HG03064 (cell line): ENCODE results near the gene WWC1.
"Not testable (repeated sequence)": the region's sequence is repeated elsewhere in the genome, so short reads cannot be mapped to it uniquely, and the experiment has no call there.

ENCODE experiments used
- ATAC-seq: cut with Tn5 transposase; IDR thresholded peaks from one replicate; pipeline ENCODE4 v1.9.1; 2021; ENCODE audit warnings: low read depth; ENCODE audit not compliant: unreplicated experiment

Gene WWC1

DNA sequence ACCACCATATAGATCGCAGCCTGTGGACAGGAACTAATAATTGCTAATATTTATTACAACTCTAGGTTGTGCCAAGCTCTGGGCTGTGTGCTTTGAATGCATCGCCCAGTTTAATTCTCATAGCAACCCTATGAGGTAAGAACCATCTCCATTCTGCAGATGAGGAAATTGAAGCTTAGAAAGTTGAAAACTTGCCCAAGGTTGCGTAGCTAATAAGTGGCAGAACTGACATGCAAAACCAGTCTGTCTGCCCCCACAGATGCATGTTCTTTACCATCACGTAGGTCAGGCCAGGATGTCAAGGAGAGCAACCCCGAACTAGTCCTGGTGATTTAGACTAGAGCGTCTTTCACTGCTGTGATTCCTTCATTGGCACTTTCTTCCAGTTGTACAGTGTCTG, 15.6 kb downstream of the WWC1 start:
- no peak for ATAC-seq

DNA sequence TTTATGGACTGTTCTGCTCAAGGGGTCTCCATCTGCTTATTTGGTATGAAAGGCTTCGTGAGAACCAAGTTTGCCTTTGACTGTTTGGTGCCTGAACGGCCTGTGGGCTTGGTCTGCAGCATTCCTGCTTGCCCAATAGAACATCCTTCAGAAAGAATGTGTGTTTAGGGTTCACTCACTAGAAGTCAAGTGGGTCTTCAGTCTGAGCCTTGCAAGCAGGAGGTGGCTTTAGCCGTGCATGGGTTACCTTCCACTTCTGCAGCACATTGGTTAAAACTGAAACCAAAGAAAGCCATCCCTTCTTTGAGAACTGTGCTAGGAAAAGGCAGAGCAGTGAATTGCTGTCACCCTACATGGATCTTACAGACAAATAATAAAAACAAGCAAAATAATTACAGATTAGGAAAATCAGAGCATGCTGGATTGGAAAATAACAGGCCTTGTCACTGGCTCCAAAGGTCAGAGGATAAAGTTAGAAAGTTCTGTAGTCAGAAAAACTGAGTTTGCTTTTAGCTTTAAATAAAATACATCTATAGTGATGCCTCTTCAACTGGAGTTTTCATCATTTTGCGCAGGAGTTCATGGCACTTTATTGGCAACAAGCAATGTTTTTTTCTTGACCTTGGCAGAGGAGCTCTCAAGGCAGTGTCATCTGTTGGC, 16.6 kb downstream of the WWC1 start:
- ATAC-seq = no peak

DNA sequence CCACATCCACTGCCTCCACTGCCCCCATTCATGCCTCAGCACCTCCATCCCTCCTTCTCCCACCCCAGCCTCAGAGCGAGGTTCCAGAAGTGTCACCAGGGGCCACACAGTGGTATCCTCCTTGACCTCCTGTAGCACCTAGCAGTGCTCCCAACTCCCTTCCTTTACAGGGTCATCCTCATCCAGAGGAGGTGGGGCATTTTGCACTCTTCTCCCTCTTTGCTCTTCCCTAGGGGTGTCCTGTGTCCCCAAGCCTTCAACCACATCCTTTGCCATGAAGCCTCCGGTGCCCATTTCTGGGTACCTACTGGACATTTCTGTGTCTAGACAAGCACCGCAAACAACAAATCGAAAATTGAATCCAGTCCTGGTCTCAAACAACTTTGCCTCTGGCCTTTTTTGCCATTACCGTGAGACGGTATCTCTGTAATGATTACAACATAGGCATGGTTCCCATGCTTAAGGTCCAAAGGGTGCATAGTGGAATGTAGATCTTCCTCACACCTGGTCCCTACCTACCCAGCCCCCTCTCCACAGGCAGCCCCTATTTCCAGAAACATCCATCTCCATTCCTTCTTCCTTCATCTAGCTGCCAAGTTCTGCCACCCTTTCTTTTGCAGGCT, 17.6 kb downstream of the WWC1 start:
- ATAC-seq = no peak

DNA sequence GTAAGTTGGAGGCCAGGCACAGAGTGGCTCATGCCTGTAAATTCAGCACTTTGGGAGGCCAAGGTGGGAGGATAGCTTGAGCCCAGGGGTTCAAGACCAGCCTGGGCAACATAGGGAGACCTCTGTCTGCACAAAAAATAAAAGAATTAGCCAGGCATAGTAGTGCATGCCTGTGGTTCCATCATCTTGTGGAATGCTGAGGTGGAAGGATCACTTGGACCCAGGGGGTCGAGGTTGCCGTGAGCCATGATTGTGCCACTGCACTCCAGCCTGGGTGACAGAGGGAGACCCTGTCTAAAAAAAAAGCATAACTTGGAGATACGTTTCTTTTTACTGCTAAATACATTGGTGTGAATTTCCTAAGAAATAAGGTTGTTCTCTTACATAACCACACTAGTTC, 19.1 kb downstream of the WWC1 start:
- ATAC-seq = not testable (repeated sequence)

DNA sequence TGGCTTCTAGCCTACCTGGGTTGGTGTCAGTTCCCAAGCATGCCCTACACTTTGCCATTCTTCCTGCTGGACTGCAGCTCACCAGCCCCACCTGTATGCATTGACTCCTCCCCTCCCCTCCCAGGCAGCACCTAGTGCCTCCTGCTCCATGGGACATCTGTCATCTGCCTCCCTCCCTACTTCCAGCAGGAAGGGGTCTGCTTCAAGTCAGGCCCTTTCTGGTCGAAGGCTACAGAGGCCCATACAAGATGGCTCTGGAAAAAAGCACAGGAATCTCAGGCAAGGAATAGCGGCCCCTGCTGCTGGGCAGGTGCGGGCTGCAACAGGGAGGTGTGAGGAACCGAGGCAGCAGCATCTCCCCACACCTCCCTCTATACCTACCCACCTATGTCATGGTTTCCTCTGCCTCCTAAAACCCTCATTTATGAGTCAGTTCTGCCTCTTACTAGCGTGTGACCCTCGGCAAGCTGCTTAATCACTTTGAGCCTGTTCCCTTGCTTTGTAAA, 19.7 kb downstream of the WWC1 start:
- no peak for ATAC-seq

DNA sequence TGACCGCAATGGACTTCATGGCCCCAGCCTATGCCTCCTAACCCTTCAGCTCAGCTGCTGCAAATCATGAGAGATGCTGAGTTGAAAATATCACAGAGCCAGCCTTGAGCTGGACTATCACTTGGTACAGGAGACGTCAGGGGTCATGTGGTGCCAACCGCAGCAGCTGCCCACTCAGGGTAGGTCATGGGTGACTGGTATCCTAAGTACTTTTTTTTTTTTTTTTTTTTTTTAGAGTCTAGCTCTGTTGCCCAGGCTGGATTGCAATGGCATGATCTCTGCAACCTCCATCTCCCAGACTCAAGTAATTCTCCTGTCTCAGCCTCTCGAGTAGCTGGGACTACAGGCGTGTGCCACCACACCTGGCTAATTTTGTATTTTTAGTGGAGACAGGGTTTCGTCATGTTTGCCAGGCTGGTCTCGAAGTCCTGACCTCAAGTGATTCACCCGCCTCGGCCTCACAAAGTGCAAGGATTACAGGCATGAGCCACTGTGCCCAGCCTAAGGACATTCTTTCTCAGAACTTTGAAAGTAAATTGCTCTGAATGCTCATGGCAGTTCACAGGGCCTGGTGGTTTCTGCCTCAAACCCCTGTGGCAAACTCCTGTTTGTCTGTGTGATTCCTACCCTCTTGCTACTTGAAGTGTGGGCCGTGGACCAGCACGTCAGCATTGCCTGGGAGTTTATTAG, 21.3 kb downstream of the WWC1 start:
- no peak for ATAC-seq

DNA sequence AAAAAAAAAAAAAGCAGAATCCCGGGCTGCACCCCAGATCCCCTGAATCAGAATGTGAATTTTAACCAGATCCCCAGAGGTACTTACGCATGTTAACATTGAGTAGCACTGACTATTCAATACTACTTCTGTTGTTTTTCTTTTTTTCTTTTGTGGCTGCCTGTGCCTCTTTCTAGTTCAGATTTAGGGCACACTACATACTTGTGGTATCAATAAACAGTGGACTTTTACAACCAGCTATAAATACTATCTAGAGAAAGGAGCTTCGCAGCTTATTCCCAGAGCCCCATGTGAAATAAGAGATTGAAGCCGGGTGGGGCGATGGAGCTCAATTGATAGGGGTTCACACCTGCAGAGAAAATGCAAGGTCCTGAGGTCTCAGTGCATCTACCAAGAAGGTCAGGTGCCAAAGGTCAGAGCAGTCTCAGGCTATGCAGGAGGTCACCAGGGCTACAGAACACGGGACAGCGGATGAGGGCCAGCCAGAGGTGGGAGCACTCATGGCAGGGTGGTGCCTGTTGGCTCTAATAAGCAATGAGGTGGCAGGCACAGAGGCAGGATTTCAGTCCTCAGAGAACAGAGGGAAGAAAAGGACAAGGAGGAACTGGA, 22.3 kb downstream of the WWC1 start:
- ATAC-seq = no peak

DNA sequence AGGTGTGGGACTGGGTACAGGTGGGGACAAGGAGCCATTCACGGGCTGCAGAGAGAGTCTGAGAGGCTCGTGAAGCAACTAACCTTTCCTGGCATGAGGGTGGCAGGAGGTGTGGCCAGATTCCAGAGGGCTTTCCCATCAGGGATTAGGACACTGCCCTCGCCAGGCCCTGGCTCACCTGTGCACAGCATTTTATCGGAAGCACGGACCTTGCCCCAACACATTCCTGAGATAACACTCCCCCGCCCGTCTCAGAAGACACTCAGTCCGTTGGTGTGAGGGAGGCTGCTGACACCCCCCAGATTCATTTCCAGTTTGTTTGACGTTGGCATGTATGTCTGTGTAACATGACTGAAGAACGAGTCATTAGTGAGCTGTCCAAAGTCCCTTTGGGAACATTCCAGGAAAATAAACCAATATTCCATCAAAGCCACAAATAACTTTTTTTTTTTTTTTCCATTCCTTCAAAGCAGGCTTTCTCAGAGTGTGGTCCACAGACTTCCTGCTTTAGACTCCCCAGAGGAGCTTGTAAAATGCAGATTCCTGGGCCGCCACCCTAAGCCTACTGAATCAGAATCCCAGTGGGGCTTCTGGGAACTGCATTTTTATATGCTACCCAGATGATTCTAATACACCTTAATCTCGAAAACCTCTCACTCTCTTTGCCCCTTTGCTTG, 23.4 kb downstream of the WWC1 start:
- no peak for ATAC-seq

DNA sequence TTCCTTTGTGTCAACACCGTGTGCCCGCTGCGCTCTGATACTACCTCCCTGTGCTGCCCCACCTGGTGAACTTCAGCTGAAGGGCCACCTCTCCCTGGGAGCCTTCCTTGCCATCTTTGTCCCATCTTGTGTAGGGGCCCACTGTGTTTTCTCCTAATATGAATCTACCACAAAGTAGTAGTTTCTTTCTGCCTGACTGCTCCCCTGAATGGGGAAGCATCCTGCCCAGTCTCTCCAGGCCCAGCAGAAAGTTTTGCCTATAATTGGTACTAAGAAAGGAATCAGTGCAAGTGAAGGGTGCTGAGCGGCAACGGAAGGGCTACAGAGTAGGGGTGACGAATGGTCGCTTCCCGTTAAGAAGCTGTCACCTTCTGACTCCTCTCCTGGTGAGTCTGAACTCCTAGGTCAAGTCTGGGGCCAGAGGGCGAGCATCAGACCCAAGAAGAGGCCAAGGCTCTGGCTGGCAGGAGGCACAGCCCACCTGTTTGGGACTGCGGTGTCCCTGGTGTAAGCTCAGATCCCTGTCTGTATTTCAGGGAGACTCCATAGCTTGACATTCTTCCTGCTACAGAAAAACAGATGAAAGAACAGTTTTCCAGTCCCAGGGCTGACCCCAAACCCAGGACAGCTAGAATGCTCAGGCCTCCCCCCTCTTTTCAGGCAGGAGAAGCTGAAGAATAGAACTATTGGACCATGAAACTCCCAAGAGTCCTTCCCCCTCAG, 24.1 kb downstream of the WWC1 start:
- no peak for ATAC-seq

DNA sequence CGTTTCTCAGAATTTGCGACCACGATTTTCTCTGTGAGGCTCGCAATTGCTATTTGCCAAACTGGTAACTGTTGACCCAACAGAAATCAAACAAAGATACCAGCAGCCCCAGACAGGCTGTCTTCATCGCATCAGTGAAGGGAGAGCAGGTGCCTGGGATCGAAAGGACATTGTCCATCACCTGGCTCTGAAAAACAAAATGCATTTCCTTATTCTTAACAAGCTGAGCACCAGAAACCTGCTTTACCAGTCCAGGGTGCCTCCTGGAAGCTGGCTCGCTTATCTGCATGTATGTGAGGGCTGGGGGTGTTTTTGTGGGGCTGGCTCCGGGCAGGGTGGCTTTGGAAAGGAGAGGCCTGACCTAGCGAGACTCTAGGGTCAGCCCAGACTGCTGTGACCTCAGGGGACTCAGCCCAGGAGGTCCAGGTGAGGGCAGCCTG, 24.7 kb downstream of the WWC1 start:
- ATAC-seq = no peak

DNA sequence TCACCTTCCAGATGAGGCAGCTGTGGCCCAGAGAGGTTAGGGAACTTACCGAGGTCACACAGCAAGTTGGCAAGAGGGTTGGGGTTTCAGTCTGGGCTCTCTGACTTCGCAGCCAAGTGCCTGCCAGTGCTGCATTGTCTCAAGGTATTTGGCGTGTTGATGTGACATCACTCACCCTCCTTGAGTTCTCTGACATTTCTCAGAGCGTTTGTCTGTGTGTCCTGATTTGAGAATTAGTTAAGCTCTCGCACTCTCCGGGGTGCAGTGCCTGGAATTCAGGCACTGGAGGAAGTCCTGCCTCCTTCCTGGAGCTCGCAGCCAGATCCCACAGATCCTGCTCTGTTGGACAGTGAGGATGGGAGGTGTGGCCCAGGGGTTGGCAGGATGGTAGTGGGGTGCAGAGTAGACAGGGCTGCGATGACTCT, 25.7 kb downstream of the WWC1 start:
- no peak for ATAC-seq

DNA sequence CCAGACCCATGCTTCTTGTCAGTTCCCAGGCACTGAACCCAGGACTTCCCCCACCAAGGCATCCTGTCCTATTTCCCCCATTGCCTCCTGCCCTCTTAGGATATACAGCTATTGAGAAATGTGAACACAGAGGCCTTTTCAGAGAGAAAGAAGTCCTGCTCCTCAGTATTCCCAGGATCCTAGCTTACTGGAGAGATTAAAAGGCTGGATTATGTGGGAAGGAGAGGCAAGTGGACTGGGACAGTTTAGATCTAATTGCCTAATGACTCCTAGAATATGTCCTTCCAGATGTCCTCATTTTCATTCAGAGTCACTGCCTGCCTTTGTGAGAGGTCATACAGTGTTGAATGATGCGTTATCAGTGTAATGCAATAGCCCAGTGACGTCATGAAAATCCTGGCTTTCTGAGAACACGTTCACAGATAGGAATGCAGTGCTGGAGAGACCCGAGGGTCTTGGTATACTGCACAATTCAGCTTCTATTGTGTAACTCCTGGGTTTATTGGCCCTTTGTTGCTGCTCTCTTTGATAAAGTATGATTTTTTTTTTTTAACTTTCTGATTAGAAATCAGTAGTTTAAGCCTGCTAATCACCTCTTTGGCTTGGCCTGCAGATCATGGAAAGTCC, 26.2 kb downstream of the WWC1 start:
- no peak for ATAC-seq

DNA sequence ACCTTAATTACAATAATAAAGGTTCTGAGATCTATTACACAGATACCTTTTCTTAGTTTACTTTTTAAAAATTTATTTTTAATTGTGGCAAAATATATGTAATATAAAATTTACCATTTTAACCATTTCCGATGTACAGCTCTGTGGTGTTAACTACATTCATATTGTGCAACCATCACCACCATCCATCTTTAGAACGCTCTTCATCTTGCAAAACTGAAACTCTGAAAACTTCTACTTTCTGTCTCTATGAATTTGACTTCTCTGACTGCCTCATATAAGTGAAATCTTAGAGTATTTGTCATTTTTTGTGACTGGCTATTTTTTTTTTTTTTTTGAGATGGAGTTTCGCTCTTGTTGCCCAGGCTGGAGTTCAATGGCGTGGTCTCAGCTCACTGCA, 26.8 kb downstream of the WWC1 start:
- ATAC-seq = no peak

DNA sequence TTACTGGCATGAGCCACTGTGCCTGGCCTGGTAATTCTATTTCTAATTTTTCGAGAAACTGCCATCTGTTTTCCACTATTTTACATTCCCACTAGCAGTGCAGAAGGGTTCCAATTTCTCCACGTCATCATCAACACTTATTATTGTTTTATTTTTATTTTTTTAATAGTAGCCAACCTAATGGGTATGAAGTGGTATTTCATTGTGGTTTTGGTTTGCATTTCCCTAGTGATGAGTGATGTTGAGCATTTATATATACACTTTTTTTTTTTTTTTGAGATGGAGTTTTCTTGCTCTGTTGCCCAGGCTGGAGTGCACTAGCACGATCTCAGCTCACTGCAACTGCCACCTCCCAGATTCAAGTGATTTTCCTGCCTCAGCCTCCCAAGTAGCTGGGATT, 28.3 kb downstream of the WWC1 start:
- ATAC-seq = no peak

DNA sequence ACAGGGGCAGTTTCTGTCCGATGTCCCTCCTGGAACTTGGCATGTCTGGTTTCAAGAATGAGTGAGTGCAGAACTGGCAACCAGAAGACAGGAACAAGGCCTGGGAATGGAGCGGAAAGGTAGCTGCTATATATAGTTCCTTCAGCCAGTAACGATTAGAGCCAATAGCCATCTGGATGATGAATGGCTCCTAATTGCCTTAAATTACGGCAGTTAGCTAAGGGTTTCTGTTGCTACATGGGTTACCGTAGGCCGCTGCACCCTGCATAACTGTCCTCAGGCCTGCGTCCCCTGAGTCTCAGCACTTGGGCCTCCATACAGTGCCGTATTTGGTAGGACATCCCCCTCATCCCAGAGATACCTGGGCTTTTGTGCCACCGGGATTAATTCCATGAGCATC, 29.4 kb downstream of the WWC1 start:
- no peak for ATAC-seq

DNA sequence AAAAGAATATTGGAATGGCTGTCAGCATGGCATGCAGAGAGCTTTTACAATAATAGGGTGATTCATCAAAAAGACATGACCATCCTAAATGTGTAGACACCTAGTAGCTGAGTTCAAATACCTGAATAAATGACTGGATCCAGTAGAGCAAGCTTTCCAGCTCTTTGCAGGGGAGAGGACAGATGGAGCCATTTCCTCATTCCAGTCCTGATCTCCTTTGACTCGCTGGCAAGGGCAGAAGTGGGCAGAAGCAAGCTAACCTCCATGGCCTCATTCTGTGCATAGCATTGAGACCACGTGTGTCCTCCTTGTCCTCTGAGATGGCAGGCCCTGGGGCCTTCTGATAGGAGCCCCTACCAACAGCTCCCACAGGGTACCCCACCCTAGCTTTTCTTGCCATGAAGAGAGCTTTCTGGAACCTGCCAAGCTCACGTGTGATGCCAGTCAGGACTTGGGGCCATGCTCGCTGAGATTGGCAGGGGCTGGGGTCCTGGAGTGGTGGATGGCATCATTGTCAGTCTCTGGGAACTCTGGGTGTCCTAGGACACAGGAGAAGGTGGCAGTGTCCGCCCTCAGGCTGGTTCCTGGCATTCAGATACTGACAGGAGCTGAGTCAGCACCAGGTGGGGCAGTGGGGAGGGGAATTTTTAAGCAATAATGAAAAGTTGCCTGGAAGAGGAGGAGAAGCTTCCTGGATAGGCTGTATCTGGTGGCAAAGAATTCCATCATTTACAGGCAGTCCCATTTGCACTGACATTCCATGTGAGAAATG, 33.6 kb downstream of the WWC1 start:
- ATAC-seq = no peak

DNA sequence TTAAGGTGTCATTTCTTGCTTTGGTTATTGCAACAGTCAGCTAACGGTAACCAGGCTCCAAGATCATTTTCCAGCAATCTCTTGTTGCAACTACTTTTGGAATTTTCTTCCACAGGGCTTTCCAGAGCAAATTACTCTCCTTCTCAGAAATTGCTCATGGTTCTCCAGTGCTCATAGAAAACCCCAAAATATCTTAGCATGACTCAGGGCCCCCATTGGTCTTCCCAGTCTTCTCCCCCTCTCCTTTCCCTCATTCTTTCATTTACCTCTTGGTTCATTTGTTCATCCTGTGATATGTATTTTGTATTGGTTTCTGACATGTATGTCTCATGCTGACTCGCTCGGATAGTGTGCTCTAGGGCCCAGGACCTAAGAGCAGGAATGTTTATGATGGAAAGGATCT, 35.6 kb downstream of the WWC1 start:
- no peak for ATAC-seq

DNA sequence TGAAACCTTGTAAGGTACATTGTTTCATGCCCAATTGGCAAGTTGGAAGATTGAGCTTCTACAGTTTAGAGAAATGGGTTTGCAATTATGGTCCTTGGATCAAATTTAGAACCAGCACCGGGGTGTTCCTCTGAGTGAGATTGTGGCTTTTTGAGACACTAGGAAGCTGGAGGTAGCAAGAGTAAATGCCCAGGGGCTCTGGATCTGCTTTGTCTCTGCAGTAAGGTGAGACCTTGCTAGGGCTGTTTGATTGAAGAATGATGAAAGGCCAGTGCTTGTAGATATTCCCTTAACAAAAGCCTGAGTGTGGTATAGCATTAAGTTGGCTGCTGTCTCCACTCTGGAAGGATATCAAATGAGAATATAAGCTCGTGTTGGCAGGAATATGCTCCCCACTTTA, 36.0 kb downstream of the WWC1 start:
- no peak for ATAC-seq

DNA sequence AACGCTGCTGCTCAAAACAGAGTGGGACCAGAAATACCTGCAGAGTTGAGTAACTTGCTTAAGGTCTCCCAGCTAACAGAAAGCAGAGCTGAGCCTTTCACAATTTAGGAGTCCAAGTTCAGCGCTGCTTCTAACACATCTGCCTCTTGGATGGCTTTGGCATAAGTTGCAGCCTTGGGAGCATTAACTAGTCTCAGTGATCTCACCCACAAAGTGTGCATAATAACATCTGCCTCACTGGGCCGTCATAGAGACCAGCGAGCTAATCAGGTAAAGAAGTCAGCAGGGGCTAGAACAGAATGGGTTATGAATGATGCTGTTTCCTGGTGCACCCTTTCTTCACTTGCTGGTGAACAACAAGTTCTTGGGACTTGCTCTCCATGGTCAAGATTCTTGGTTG, 36.5 kb downstream of the WWC1 start:
- no peak for ATAC-seq
